Suprapubic skin (tissue), 4 donors: ENCODE data around the gene TOMM40L.

Experiments
- CTCF ChIP-seq, 2 donors: fragments of 200-600 bp in 1 of 2; fragments of 450-650 bp in 1 of 2; sonication (generic) in 1 of 2; IDR thresholded peaks; one replicate each; pipeline ENCODE4 v1.5.1; 2016 to 2019; ENCODE audit warnings: antibody characterized with exemption in 2 of 2, mild to moderate bottlenecking in 1 of 2, moderate library complexity in 1 of 2
- EP300 ChIP-seq: sonication (generic); formaldehyde crosslinking; IDR thresholded peaks from one replicate; pipeline ENCODE4 v1.6.1; 2017; ENCODE audit warnings: antibody characterized with exemption
- POLR2A ChIP-seq, 2 donors: fragments of 450-650 bp; IDR thresholded peaks; one replicate each; pipeline ENCODE4 v1.6.1; 2017; ENCODE audit warnings: antibody characterized with exemption in 2 of 2, mild to moderate bottlenecking in 2 of 2, moderate library complexity in 2 of 2
- POLR2AphosphoS5 ChIP-seq, 3 donors: sonication (generic); formaldehyde crosslinking; IDR thresholded peaks; one replicate each; pipeline ENCODE4 v1.6.1; 2017; ENCODE audit warnings: antibody characterized with exemption in 3 of 3

- TF ChIP-seq CTCF (IDR thresholded peaks at IDR 0.05) (no peak), POLR2A (IDR thresholded peaks at IDR 0.05) (no peak), POLR2AphosphoS5 (IDR thresholded peaks at IDR 0.05) (no peak), EP300 (no peak)
Observed at GRCh38 chr1:161274874-161275273, 49.0 kb downstream of the TOMM40L start.
